Progenitor cell of endocrine pancreas (in vitro differentiated cells): ENCODE data around the gene RASL10A. TPM values are rescaled to one million over a fixed set of nuclear protein-coding genes. Genes with fewer than 3 reads are reported as not detected.

Experiments used
- DNase-seq: peaks from one replicate; pipeline ENCODE4 v3.0.0; 2021; ENCODE audit warnings: low spot score; ENCODE audit not compliant: unreplicated experiment
- H3K27ac Mint-ChIP-seq: 2 replicates; pipeline ENCODE4 v1.8.0; 2021; ENCODE audit warnings: mild to moderate bottlenecking, moderate library complexity, mixed read lengths
- H3K27me3 Mint-ChIP-seq: 2 replicates; pipeline ENCODE4 v1.8.0; 2021; ENCODE audit warnings: mixed read lengths
- H3K36me3 Mint-ChIP-seq: 2 replicates; pipeline ENCODE4 v1.8.0; 2022; ENCODE audit warnings: mixed read lengths; ENCODE audit not compliant: insufficient read depth
- H3K4me1 Mint-ChIP-seq: 2 replicates; pipeline ENCODE4 v1.8.0; 2021; ENCODE audit warnings: low read depth, mixed read lengths
- H3K4me3 Mint-ChIP-seq: 2 replicates; pipeline ENCODE4 v1.8.0; 2021; ENCODE audit warnings: low read depth, mild to moderate bottlenecking, moderate library complexity, mixed read lengths
- H3K9me3 Mint-ChIP-seq: 2 replicates; pipeline ENCODE4 v1.8.0; 2021; ENCODE audit warnings: low read depth, mixed read lengths
- total RNA-seq: library from RNA; stranded (reverse); gene quantifications from 2 replicates; pipeline ENCODE4 v1.2.1, GENCODE V29; 2021
- TF ChIP-seq, protein P1 (sequence below): fragments of 200-600 bp; sonication (generic); IDR thresholded peaks from one replicate; pipeline ENCODE4 v1.5.0; 2021; ENCODE audit warnings: antibody characterized with exemption, mild to moderate bottlenecking; ENCODE audit not compliant: unreplicated experiment

RASL10A gene
- total RNA-seq, 1 donor from 2014 or later, result 0.31 TPM

DNA sequence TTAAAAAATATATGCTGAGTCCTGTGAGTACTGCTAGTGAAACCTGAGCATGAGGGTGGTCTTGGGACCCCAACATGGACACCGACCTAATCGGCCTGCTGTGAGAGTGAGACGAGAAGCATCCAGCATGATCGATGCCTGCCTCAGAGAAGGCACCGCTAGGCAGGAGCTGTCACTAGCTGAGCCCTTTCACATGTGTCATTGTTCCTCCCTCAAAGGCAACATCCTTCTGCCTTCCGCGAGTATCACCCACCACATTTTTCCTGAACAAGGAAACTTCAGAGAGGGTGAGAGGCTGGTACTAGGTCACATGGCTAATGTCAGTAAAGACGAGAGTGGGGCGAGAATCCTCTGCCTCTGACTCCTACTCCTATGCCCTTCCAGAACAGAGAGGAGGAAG is 37.3 kb upstream of the RASL10A start:
- no peak for DNase-seq
- no peaks in the 10 kb centered on the region for H3K27me3 Mint-ChIP-seq
- no peaks in the 10 kb centered on the region for H3K4me1 Mint-ChIP-seq
- TF ChIP-seq, protein P1, sequence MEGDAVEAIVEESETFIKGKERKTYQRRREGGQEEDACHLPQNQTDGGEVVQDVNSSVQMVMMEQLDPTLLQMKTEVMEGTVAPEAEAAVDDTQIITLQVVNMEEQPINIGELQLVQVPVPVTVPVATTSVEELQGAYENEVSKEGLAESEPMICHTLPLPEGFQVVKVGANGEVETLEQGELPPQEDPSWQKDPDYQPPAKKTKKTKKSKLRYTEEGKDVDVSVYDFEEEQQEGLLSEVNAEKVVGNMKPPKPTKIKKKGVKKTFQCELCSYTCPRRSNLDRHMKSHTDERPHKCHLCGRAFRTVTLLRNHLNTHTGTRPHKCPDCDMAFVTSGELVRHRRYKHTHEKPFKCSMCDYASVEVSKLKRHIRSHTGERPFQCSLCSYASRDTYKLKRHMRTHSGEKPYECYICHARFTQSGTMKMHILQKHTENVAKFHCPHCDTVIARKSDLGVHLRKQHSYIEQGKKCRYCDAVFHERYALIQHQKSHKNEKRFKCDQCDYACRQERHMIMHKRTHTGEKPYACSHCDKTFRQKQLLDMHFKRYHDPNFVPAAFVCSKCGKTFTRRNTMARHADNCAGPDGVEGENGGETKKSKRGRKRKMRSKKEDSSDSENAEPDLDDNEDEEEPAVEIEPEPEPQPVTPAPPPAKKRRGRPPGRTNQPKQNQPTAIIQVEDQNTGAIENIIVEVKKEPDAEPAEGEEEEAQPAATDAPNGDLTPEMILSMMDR, result no peak
- peak overlapping the region; percentile 50 for H3K27ac Mint-ChIP-seq
- no peaks in the 10 kb centered on the region for H3K9me3 Mint-ChIP-seq
- H3K36me3 Mint-ChIP-seq, result peaks cover 14% of the 10 kb centered on the region
- no peak overlapping the region for H3K4me3 Mint-ChIP-seq

DNA sequence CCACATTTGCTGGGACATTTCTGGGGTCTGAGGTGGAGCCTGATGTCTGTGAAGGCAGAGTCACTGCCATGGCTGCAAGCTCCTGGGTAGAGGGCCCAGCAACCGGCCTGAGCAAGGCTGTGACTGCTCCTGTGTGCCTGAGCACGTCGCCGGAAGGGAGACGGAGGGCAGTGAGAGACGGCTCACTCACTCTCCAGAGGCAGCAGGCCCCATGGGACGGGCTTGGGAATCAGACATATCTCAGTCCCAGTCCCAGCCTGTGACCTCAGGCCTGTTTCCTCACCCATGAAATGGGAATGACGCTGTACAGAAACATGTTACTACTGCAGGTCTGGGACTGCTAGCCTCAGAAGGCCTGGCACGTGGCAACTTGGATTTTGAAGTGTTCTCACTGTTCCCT is 36.4 kb upstream of the RASL10A start:
- Mint-ChIP-seq H3K36me3 (peaks cover 17% of the 10 kb centered on the region), H3K4me3 (no peak overlapping the region), H3K4me1 (no peaks in the 10 kb centered on the region), H3K27me3 (no peaks in the 10 kb centered on the region), H3K9me3 (no peaks in the 10 kb centered on the region), H3K27ac (no peak overlapping the region)
- TF ChIP-seq, protein P1, result no peak
- DNase-seq, result no peak

DNA sequence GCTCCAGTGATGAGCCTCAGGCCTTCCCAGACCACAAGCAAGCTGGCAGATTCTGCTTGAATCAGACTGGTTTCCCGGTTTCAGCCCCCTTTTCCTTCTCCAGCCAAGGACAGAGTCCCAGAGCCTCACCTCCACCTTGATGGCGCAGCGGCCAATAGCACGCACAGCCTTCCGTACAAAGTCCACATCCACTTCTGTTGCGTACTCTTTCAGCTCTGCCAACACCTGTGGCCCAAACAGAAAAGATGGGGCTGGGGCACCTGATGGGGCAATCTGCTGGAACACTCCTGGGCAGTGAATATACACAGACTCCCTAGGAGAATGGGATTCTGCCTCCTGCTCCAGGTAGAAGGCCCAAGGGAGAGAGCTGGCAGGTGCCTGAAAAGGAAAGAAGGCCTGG is 35.5 kb upstream of the RASL10A start:
- DNase-seq, result no peak
- H3K4me1 Mint-ChIP-seq, result no peaks in the 10 kb centered on the region
- H3K9me3 Mint-ChIP-seq, result no peaks in the 10 kb centered on the region
- peak overlapping the region; percentile 20 for H3K27ac Mint-ChIP-seq
- H3K4me3 Mint-ChIP-seq, result no peak overlapping the region
- H3K27me3 Mint-ChIP-seq, result no peaks in the 10 kb centered on the region
- TF ChIP-seq, protein P1, result no peak
- peaks cover 17% of the 10 kb centered on the region for H3K36me3 Mint-ChIP-seq

DNA sequence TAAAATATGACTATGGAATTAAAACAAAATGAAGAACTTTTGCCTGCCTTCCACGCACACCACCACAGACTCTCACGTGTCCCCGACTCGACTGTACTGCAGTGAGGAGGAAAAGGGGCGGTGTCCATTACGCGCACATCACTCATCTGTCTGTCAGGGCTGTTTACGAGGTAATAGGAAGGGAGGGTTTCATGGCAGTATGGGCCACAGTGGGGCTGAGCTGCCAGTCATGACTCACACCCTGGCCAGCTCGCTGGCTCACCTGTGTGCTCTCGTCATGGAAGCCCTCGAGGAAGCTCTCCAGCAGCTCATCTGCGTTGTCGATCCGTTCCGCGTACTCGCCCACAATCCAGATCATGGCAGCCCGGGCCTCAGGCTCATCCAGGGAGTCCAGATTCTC is 33.5 kb upstream of the RASL10A start:
- no peak overlapping the region for H3K4me3 Mint-ChIP-seq
- H3K4me1 Mint-ChIP-seq, result no peaks in the 10 kb centered on the region
- H3K27ac Mint-ChIP-seq, result no peak overlapping the region
- no peak for DNase-seq
- H3K27me3 Mint-ChIP-seq, result no peaks in the 10 kb centered on the region
- TF ChIP-seq, protein P1, result no peak
- peaks cover 20% of the 10 kb centered on the region for H3K36me3 Mint-ChIP-seq
- no peaks in the 10 kb centered on the region for H3K9me3 Mint-ChIP-seq

DNA sequence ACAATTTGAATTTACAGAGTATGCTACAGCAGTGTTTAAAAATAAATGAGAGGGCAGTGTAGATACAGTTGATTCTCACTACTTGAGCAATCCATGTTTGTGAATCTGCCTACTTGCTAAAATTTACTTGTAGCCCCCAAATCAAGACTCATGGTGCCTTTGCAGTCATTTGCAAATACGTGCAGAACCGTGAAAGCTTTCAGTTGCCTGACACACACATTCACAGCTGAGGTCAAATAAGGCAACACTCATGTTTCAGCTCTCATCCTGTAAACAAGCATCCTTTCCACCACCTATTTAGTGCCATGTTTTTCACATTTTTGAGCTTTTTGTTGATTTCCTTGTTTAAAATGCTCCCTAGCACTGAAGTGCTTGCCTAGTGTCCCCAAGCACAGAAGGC is 32.5 kb upstream of the RASL10A start:
- no peak overlapping the region for H3K4me3 Mint-ChIP-seq
- H3K9me3 Mint-ChIP-seq, result no peaks in the 10 kb centered on the region
- no peaks in the 10 kb centered on the region for H3K4me1 Mint-ChIP-seq
- no peak overlapping the region for H3K27ac Mint-ChIP-seq
- TF ChIP-seq, protein P1, result no peak
- H3K36me3 Mint-ChIP-seq, result peaks cover 20% of the 10 kb centered on the region
- no peaks in the 10 kb centered on the region for H3K27me3 Mint-ChIP-seq
- no peak for DNase-seq
